Measurements from ENCODE around the gene ZYG11A.
"Not testable (repeated sequence)": the region's sequence is repeated elsewhere in the genome, so short reads cannot be mapped to it uniquely, and the experiment has no call there.

ZYG11A gene

GRCh38 chr1:52842643-52843310, at the start of gene ZYG11A:
ZYG11A (plus strand) TSS chr1:52842760; CDS start chr1:52842884, 124 bp downstream.
- peak within 1 kb of the TSS; percentile 66 for H3K4me3 ChIP-seq (ENCODE audit: low read depth, low read length)
- peak; percentile 39 for TF ChIP-seq CTCF (IDR thresholded peaks at IDR 0.05; ENCODE audit: insufficient read depth, low read depth, low read length, missing control alignments)
- DNase-seq (ENCODE audit: low read depth) = peak; percentile 96

GRCh38 chr1:52793717-52794116, 48.8 kb upstream of the ZYG11A start:
- H3K4me3 ChIP-seq (ENCODE audit: low read depth, low read length); DNase-seq (ENCODE audit: low read depth): not testable (repeated sequence)

- DNase-seq (ENCODE audit: low read depth) = no peak
- H3K4me3 ChIP-seq (ENCODE audit: low read depth, low read length) = no peak overlapping the region
- TF ChIP-seq CTCF (IDR thresholded peaks at IDR 0.05; ENCODE audit: insufficient read depth, low read depth, low read length, missing control alignments) = no peak
Observed at GRCh38 chr1:52795464-52795863, 47.1 kb upstream of the ZYG11A start.

- no peak overlapping the region for H3K4me3 ChIP-seq (ENCODE audit: low read depth, low read length)
- no peak for DNase-seq (ENCODE audit: low read depth)
- no peak for TF ChIP-seq CTCF (IDR thresholded peaks at IDR 0.05; ENCODE audit: insufficient read depth, low read depth, low read length, missing control alignments)
Observed at GRCh38 chr1:52798331-52798730, 44.2 kb upstream of the ZYG11A start.

- TF ChIP-seq CTCF (IDR thresholded peaks at IDR 0.05; ENCODE audit: insufficient read depth, low read depth, low read length, missing control alignments) = no peak
Observed at GRCh38 chr1:52801011-52801410, 41.5 kb upstream of the ZYG11A start.

GRCh38 chr1:52804083-52804482, 38.5 kb upstream of the ZYG11A start:
- not testable (repeated sequence) for DNase-seq (ENCODE audit: low read depth); H3K4me3 ChIP-seq (ENCODE audit: low read depth, low read length)

More at GRCh38 chr1:52801011-52801410, 41.5 kb upstream of the ZYG11A start:
- DNase-seq (ENCODE audit: low read depth) = no peak
- no peak overlapping the region for H3K4me3 ChIP-seq (ENCODE audit: low read depth, low read length)

- DNase-seq (ENCODE audit: low read depth) = no peak
- no peak overlapping the region for H3K4me3 ChIP-seq (ENCODE audit: low read depth, low read length)
- TF ChIP-seq CTCF (IDR thresholded peaks at IDR 0.05; ENCODE audit: insufficient read depth, low read depth, low read length, missing control alignments) = no peak
Observed at GRCh38 chr1:52814465-52814864, 28.1 kb upstream of the ZYG11A start.

- not testable (repeated sequence) for H3K4me3 ChIP-seq (ENCODE audit: low read depth, low read length); DNase-seq (ENCODE audit: low read depth)
Observed at GRCh38 chr1:52820830-52821229, 21.7 kb upstream of the ZYG11A start.

Data from GM12865 (cell line).